ENCODE results near the gene RUFY3.
"Not testable (repeated sequence)": the region's sequence is repeated elsewhere in the genome, so short reads cannot be mapped to it uniquely, and the experiment has no call there.

Gene RUFY3

GRCh38 chr4:70705183-70706043, 16.4 kb upstream of the RUFY3 start:
- peak in 1 of 2 donors; percentile 54 for DNase-seq (ENCODE audit: low read depth in 2 of 2, low spot score in 1 of 2)

GRCh38 chr4:70706044-70706461, 15.7 kb upstream of the RUFY3 start:
- DNase-seq (ENCODE audit: low read depth in 2 of 2, low spot score in 1 of 2), result no peak

GRCh38 chr4:70706516-70706915, 15.2 kb upstream of the RUFY3 start:
- no peak for DNase-seq (ENCODE audit: low read depth in 2 of 2, low spot score in 1 of 2)

- no peak for DNase-seq (ENCODE audit: low read depth in 2 of 2, low spot score in 1 of 2)
Observed at GRCh38 chr4:70709611-70710205, 12.1 kb upstream of the RUFY3 start.

- no peak for DNase-seq (ENCODE audit: low read depth in 2 of 2, low spot score in 1 of 2)
Observed at GRCh38 chr4:70711599-70711998, 10.2 kb upstream of the RUFY3 start.

GRCh38 chr4:70712150-70712549, 9.6 kb upstream of the RUFY3 start:
- DNase-seq (ENCODE audit: low read depth in 2 of 2, low spot score in 1 of 2), result no peak

GRCh38 chr4:70712604-70713452, 8.9 kb upstream of the RUFY3 start:
- DNase-seq (ENCODE audit: low read depth in 2 of 2, low spot score in 1 of 2), result no peak

- no peak for DNase-seq (ENCODE audit: low read depth in 2 of 2, low spot score in 1 of 2)
Observed at GRCh38 chr4:70713453-70714078, 8.2 kb upstream of the RUFY3 start.

GRCh38 chr4:70714079-70714887, 7.5 kb upstream of the RUFY3 start:
- no peak for DNase-seq (ENCODE audit: low read depth in 2 of 2, low spot score in 1 of 2)

- no peak for DNase-seq (ENCODE audit: low read depth in 2 of 2, low spot score in 1 of 2)
Observed at GRCh38 chr4:70715097-70715496, 6.7 kb upstream of the RUFY3 start.

- no peak for DNase-seq (ENCODE audit: low read depth in 2 of 2, low spot score in 1 of 2)
Observed at GRCh38 chr4:70718811-70719604, 2.8 kb upstream of the RUFY3 start.

GRCh38 chr4:70722199-70722791, 531 bp downstream of the RUFY3 start:
- DNase-seq (ENCODE audit: low read depth in 2 of 2, low spot score in 1 of 2), result no peak

- DNase-seq (ENCODE audit: low read depth in 2 of 2, low spot score in 1 of 2), result no peak
Observed at GRCh38 chr4:70724463-70724862, 2.7 kb downstream of the RUFY3 start.

GRCh38 chr4:70725633-70726032, 3.9 kb downstream of the RUFY3 start:
- DNase-seq (ENCODE audit: low read depth in 2 of 2, low spot score in 1 of 2), result no peak

GRCh38 chr4:70726515-70726914, 4.8 kb downstream of the RUFY3 start:
- DNase-seq (ENCODE audit: low read depth in 2 of 2, low spot score in 1 of 2), result not testable (repeated sequence)

- no peak for DNase-seq (ENCODE audit: low read depth in 2 of 2, low spot score in 1 of 2)
Observed at GRCh38 chr4:70728091-70728490, 6.3 kb downstream of the RUFY3 start.

GRCh38 chr4:70732878-70733277, 11.1 kb downstream of the RUFY3 start:
- not testable (repeated sequence) for DNase-seq (ENCODE audit: low read depth in 2 of 2, low spot score in 1 of 2)

GRCh38 chr4:70734168-70734954, 12.6 kb downstream of the RUFY3 start:
- DNase-seq (ENCODE audit: low read depth in 2 of 2, low spot score in 1 of 2), result no peak
